Muscle of leg (tissue), 16 donors: ENCODE data around the gene KLHL42. TPM values are rescaled to one million over a fixed set of nuclear protein-coding genes. Genes with fewer than 3 reads are reported as not detected.
A peak's percentile ranks its signal among the peaks of the same experiment; 100 is the strongest.
"Not testable (repeated sequence)": the region's sequence is repeated elsewhere in the genome, so short reads cannot be mapped to it uniquely, and the experiment has no call there.

ENCODE experiments used
- DNase-seq: peaks from one replicate; pipeline ENCODE4 v3.0.0; 2013
- H3K27ac ChIP-seq: one replicate; pipeline ENCODE4 v1.5.1; 2013; ENCODE audit warnings: mild to moderate bottlenecking, low read length, control low read depth
- H3K27me3 ChIP-seq: one replicate; pipeline ENCODE4 v1.6.1; 2013; ENCODE audit warnings: low read length; ENCODE audit not compliant: control insufficient read depth, insufficient read depth
- H3K36me3 ChIP-seq: one replicate; pipeline ENCODE4 v1.6.1; 2013; ENCODE audit warnings: low read length; ENCODE audit not compliant: control insufficient read depth, insufficient read depth
- H3K4me1 ChIP-seq: one replicate; pipeline ENCODE4 v1.6.1; 2013; ENCODE audit warnings: low read length; ENCODE audit not compliant: control insufficient read depth, insufficient read depth
- H3K4me3 ChIP-seq: one replicate; pipeline ENCODE4 v1.5.1; 2013; ENCODE audit warnings: low read length, control low read depth
- H3K9me3 ChIP-seq: replicated peaks from 2 replicates; pipeline ENCODE4 v1.6.1; 2013; ENCODE audit warnings: low read depth, low read length; ENCODE audit not compliant: control insufficient read depth
- WGBS: methylation state at CpG from one replicate; pipeline ENCODE4 v1.1.5; 2013; ENCODE audit warnings: missing lambda C conversion rate; ENCODE audit not compliant: insufficient coverage; 5-methylcytosine and 5-hydroxymethylcytosine counted together
- long read RNA-seq, 11 donors: transcript quantifications; one replicate each; lab custom pipeline, GENCODE V29; 2026
- polyA plus RNA-seq, 8 donors: library from polyadenylated mRNA; unstranded; fragments of 120-200 nt; gene quantifications; one replicate each; pipeline versions ENCODE4 v1.2.1 to v1.2.3, GENCODE V29; 2013; ENCODE audit warnings: inconsistent platforms in 1 of 8, low replicate concordance in 1 of 8; ENCODE audit not compliant: insufficient read length in 8 of 8, insufficient read depth in 1 of 8
- total RNA-seq: library from RNA; stranded (reverse); fragments of 120-200 nt; gene quantifications from one replicate; pipeline ENCODE4 v1.2.4, GENCODE V29; 2013

The KLHL42 gene
- total RNA-seq (14.1 TPM), polyA plus RNA-seq (10 to 100 TPM; 10.1 to 19.0 (median 13.5) TPM)
- long read RNA-seq, donor 1, full-length matches to known transcripts: 3 of 3 reads
- long read RNA-seq, donor 1, partial matches to known transcripts: 0 of 3 reads
- long read RNA-seq, donor 1, other reads (novel, unspliced or antisense): 0 of 3 reads
- long read RNA-seq, donor 2: 0 reads
- long read RNA-seq, donor 3, full-length matches to known transcripts: 5 of 10 reads
- long read RNA-seq, donor 3, partial matches to known transcripts: 5 of 10 reads
- long read RNA-seq, donor 3, other reads (novel, unspliced or antisense): 0 of 10 reads
- long read RNA-seq, donor 4, full-length matches to known transcripts: 1 of 1 reads
- long read RNA-seq, donor 4, partial matches to known transcripts: 0 of 1 reads
- long read RNA-seq, donor 4, other reads (novel, unspliced or antisense): 0 of 1 reads
- long read RNA-seq, donor 5, full-length matches to known transcripts: 6 of 12 reads
- long read RNA-seq, donor 5, partial matches to known transcripts: 6 of 12 reads
- long read RNA-seq, donor 5, other reads (novel, unspliced or antisense): 0 of 12 reads
- long read RNA-seq, donor 6, full-length matches to known transcripts: 10 of 10 reads
- long read RNA-seq, donor 6, partial matches to known transcripts: 0 of 10 reads
- long read RNA-seq, donor 6, other reads (novel, unspliced or antisense): 0 of 10 reads
- long read RNA-seq, donor 7, full-length matches to known transcripts: 4 of 4 reads
- long read RNA-seq, donor 7, partial matches to known transcripts: 0 of 4 reads
- long read RNA-seq, donor 7, other reads (novel, unspliced or antisense): 0 of 4 reads
- long read RNA-seq, donor 8, full-length matches to known transcripts: 3 of 3 reads
- long read RNA-seq, donor 8, partial matches to known transcripts: 0 of 3 reads
- long read RNA-seq, donor 8, other reads (novel, unspliced or antisense): 0 of 3 reads
- long read RNA-seq, donor 9: 0 reads
- long read RNA-seq, donor 10, full-length matches to known transcripts: 4 of 4 reads
- long read RNA-seq, donor 10, partial matches to known transcripts: 0 of 4 reads
- long read RNA-seq, donor 10, other reads (novel, unspliced or antisense): 0 of 4 reads
- long read RNA-seq, donor 11, full-length matches to known transcripts: 5 of 5 reads
- long read RNA-seq, donor 11, partial matches to known transcripts: 0 of 5 reads
- long read RNA-seq, donor 11, other reads (novel, unspliced or antisense): 0 of 5 reads

- H3K9me3 ChIP-seq: no peaks in the 10 kb centered on the region
- peak within 1 kb of the TSS; percentile 93 for H3K27ac ChIP-seq
- no peaks in the 10 kb centered on the region for H3K27me3 ChIP-seq
- H3K36me3 ChIP-seq: peaks cover 5% of the 10 kb centered on the region
- under 1% methylated on average over 88 of the region's 92 CpGs for WGBS
- peak; percentile 86 for DNase-seq
- peak within 1 kb of the TSS; percentile 67 for H3K4me3 ChIP-seq
- peaks cover 18% of the 10 kb centered on the region for H3K4me1 ChIP-seq
Measured at GRCh38 chr12:27779920-27780611, at the start of gene KLHL42, which contains the start of gene MANSC4. KLHL42 (plus strand) TSS chr12:27780233; CDS start chr12:27780331, 98 bp downstream. MANSC4 (minus strand) TSS chr12:27780236; CDS start chr12:27771276, 8,960 bp downstream.

- no peak for DNase-seq
- Histone ChIP-seq H3K4me3 (no peak overlapping the region), H3K4me1 (no peaks in the 10 kb centered on the region), H3K9me3 (no peaks in the 10 kb centered on the region), H3K27ac (no peak overlapping the region), H3K27me3 (no peaks in the 10 kb centered on the region), H3K36me3 (peaks cover 19% of the 10 kb centered on the region)
- WGBS: no CpG with 5 or more reads among the region's 2 CpGs
Measured at GRCh38 chr12:27732281-27732680, 47.8 kb upstream of the KLHL42 start.

- H3K27me3 ChIP-seq: no peaks in the 10 kb centered on the region
- H3K9me3 ChIP-seq: no peaks in the 10 kb centered on the region
- DNase-seq: peak; percentile 19
- WGBS: 43% methylated on average over 1 of the region's 3 CpGs
- H3K36me3 ChIP-seq: peaks cover 19% of the 10 kb centered on the region
- no peak overlapping the region for H3K27ac ChIP-seq
- H3K4me3 ChIP-seq: no peak overlapping the region
- H3K4me1 ChIP-seq: no peaks in the 10 kb centered on the region
Measured at GRCh38 chr12:27733052-27733656, 46.9 kb upstream of the KLHL42 start.

GRCh38 chr12:27733791-27734190, 46.2 kb upstream of the KLHL42 start:
- Histone ChIP-seq H3K27ac (no peak overlapping the region), H3K36me3 (peaks cover 19% of the 10 kb centered on the region), H3K4me1 (no peaks in the 10 kb centered on the region), H3K9me3 (no peaks in the 10 kb centered on the region), H3K27me3 (no peaks in the 10 kb centered on the region), H3K4me3 (no peak overlapping the region)
- no peak for DNase-seq
- no CpG with 5 or more reads among the region's 1 CpG for WGBS

GRCh38 chr12:27734321-27734720, 45.7 kb upstream of the KLHL42 start:
- H3K27ac ChIP-seq, H3K4me3 ChIP-seq, H3K27me3 ChIP-seq, DNase-seq, H3K9me3 ChIP-seq, H3K4me1 ChIP-seq: not testable (repeated sequence)
- H3K36me3 ChIP-seq: peaks cover 23% of the 10 kb centered on the region
- 83% methylated on average over 1 of the region's 9 CpGs for WGBS

- Histone ChIP-seq H3K27me3 (no peaks in the 10 kb centered on the region), H3K4me1 (no peaks in the 10 kb centered on the region), H3K36me3 (peaks cover 25% of the 10 kb centered on the region), H3K4me3 (no peak overlapping the region), H3K27ac (no peak overlapping the region), H3K9me3 (no peaks in the 10 kb centered on the region)
- DNase-seq: no peak
- no CpG with 5 or more reads among the region's 5 CpGs for WGBS
Measured at GRCh38 chr12:27743601-27744000, 36.4 kb upstream of the KLHL42 start.

- not testable (repeated sequence) for H3K27ac ChIP-seq, H3K27me3 ChIP-seq, H3K4me3 ChIP-seq, DNase-seq, H3K9me3 ChIP-seq, H3K4me1 ChIP-seq
- H3K36me3 ChIP-seq: peaks cover 18% of the 10 kb centered on the region
- WGBS: no CpG with 5 or more reads among the region's 1 CpG
Measured at GRCh38 chr12:27745734-27746133, 34.3 kb upstream of the KLHL42 start.

- no peaks in the 10 kb centered on the region for H3K27me3 ChIP-seq
- H3K4me1 ChIP-seq: no peaks in the 10 kb centered on the region
- DNase-seq: no peak
- H3K36me3 ChIP-seq: peaks cover 23% of the 10 kb centered on the region
- no CpG with 5 or more reads among the region's 3 CpGs for WGBS
- no peak overlapping the region for H3K27ac ChIP-seq
- no peaks in the 10 kb centered on the region for H3K9me3 ChIP-seq
- H3K4me3 ChIP-seq: no peak overlapping the region
Measured at GRCh38 chr12:27747111-27747820, 32.8 kb upstream of the KLHL42 start.
